ENCODE results near the gene CACNA1G.
A peak's percentile ranks its signal among the peaks of the same experiment; 100 is the strongest.

Gene CACNA1G

GRCh38 chr17:50635732-50635981 lies 75.1 kb downstream of the CACNA1G start:
- DNase-seq, result no peak

GRCh38 chr17:50635982-50636803 lies 75.7 kb downstream of the CACNA1G start:
- no peak for DNase-seq

- no peak for DNase-seq
Observed at GRCh38 chr17:50636804-50637195, 76.3 kb downstream of the CACNA1G start.

DNA sequence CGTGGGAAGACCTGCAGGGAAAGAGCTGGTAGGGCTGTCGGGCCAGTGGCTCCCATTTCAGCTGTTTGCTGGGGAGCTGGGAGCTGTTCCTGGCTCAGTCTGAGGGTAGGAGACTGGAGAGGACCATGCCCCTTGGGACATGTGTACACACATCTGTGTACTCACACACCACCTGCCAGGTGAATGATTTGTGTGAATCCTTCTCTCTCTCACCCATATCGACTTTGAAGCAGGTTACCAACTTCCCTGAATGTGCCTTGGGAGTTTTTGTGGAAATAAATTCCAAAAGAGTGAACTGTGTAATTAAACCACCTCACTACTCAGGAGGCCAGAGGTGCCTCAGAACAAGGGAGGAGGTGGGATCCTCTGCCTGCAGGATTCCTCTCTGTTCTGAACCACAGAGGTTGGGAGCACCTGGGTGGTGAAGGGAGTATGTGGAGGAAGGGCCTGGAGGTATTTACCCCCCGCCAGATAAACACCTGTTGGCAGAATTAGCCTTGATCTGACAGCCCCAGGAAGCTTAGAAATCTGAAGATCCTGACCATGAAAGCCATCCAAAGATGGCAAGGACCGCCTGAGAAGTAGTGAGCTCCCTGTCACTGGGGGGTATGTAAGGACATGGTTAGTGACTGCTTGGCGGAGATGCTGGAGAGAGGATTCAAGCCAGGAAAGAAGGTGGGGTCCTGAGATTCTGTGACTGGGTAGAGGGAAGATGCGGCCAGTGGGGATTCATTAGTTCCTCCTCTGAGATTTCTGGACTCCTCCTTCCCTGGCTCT lies 77.5 kb downstream of the CACNA1G start:
- DNase-seq, result no peak

DNA sequence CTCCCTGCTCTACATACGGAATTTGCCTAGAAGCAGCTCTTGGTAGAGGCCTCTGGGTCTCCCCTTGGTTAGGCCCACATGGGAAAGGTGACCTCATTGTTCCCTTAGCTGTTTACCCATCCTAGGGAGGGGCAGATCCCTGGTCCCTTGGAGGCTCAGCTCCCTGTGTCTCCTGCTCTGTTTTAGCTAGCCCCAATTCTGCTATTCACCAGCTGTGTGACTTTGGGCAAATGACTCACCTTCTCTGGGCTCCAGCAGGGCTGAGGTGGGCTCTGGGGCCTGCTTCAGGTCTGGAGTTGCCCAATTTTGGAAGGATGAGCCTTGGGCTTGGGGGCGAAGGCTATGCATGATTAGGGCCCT lies 78.1 kb downstream of the CACNA1G start:
- DNase-seq, result no peak

- DNase-seq, result peak; percentile 99
Observed at GRCh38 chr17:50638966-50639713, 78.6 kb downstream of the CACNA1G start.

- DNase-seq, result no peak
Observed at GRCh38 chr17:50640686-50641351, 80.3 kb downstream of the CACNA1G start.

GRCh38 chr17:50641357-50641756 lies 80.8 kb downstream of the CACNA1G start:
- no peak for DNase-seq

DNA sequence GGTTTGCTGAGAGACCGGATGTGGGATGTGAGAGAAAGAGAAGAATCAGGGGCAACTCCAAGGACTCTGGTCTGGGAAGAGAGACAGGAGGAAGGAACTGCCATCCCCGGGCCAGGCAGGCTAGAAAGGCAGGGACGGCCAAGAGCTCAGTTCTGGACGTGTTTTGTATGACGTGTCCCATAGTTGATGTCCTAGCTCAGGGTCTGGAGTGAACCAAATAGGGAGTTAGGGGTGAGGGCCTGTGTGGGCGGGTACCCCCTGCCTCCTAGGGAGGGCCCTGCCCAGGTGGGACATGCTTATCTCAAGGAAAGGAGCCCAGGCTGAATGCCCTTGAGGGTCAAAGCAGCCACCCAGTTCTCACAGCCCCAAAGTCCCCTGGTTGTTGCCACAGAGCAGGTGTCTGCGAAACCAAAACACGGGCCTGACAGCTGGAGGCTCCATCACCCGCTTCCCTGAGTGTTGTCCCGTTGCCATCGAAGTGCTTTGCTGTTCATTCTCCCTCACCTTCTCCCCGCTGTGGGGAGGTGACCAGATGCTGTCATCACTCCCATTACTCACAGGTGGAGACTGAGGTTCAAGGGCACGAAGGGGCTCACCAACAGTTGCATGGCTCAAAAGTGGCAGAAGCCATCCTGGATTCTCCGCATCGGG lies 81.7 kb downstream of the CACNA1G start:
- DNase-seq, result no peak

GRCh38 chr17:50642722-50643656 lies 82.5 kb downstream of the CACNA1G start:
- DNase-seq, result no peak

DNA sequence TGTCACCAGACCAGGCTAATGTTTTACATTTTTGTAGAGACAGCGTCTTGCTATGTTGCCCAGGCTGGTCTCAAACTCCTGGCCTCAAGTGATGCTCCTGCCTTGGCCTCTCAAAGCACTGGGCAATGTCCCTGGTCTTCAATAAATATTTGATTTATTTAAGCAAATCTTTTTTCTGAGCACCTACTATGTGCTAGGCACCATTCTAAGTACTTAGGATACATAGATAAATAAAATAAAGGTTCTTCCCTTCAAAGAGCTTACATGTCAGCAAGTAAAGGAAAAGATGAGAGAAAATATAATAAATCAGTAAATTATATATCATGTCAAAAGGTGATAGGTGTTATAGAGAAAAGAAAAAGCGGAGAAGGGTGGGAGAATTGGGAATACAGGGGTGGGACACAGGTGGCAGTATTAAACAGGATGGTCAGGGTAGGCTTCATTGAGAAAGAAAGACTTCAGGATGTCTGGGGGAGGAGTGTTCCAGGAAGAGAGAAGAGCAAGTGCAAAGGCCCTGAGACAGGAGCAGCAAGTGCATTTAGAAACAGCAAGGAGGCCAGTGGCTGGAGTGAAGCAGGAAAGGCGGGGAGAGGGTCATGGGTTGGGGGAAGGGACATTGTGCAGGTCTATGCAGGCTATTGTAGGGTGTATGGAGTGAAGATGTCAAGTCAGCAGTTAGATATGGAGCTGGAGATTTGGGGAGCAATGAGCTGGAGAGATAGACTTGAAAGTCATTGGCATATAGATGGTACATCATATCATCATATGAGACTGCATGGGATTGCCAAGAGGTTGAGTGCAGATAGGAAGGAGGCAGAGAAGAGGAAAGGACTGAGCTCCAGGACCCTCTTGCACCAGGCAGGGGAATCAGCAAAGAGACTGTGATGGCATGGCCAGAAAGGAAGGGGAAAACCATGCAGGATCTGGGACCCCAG lies 85.5 kb downstream of the CACNA1G start:
- DNase-seq, result no peak

GRCh38 chr17:50647187-50647586 lies 86.7 kb downstream of the CACNA1G start:
- DNase-seq, result no peak

- DNase-seq, result no peak
Observed at GRCh38 chr17:50649042-50649908, 88.8 kb downstream of the CACNA1G start.

DNA sequence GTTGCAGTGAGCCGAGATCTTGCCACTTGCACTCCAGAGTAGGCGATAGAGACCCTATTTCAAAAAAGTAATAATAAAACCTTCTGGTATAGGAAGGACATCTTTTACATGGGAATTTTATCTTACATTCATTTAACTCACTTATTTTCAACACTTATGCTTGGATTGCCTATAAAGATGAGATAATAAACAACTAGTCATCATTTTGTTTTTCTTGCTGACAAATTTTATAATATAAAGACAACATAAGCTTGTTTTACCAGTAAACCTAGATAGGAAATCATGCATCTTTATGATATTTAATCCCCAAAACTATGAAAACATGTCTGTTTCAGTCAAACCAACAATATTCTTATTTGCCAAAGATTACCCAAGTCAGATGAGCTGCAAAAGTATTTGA lies 91.1 kb downstream of the CACNA1G start:
- no peak for DNase-seq

DNA sequence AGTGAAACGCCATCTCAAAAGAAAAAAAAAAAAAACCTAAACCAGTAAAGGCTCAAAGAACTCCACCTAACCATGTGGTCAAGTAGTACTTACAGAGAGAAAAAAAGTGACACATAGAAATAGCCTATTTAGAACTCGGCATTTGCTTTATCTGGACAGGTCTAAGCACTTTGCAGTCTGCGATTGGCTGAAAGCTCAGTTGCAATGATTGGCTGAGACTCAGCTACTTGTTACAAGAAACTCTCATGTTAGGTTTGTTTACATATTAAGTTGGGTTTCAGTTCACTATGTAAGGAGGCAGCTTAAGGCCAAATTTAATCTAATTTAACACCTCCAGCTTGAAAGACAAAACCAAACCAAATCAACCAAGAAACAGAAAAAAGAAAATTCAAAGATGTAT lies 93.2 kb downstream of the CACNA1G start:
- no peak for DNase-seq

- no peak for DNase-seq
Observed at GRCh38 chr17:50656509-50656908, 96.0 kb downstream of the CACNA1G start.

DNA sequence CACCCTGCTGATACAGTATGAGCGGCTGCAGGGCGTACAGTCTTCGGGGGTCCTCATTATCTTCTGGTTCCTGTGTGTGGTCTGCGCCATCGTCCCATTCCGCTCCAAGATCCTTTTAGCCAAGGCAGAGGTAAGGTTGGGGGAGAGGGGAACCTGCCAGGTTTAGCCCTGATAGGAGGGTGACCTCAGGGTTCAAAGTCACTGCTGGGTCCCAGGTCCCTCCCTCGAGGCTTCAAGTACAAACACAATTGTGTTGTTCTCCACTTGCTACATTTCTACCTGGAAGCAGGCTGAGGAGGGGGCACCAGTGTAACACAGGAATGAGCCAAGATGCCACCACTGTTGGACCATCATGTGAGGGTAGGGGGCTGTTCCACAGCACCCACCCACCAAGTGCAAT lies 96.5 kb downstream of the CACNA1G start:
- DNase-seq, result no peak

DNA sequence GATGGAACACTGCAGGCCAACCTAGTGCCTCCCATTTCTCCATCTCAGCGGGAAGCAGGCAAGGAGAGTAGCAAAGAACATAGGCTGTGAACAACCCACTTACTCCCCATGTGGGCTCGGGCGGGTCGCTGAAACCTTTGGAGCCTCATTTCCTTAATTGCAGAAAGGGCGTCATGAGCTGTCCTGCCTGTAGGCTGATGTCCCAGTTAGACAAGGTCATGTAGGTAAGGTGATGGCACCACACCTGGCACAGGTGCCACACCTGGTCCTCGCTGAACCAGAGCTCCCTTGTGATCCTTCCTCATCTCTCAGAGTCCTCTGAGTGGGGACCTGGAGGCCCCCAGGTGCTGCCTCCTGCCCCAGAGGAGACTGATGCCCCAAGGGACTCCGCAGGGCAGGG lies 97.1 kb downstream of the CACNA1G start:
- no peak for DNase-seq

DNA sequence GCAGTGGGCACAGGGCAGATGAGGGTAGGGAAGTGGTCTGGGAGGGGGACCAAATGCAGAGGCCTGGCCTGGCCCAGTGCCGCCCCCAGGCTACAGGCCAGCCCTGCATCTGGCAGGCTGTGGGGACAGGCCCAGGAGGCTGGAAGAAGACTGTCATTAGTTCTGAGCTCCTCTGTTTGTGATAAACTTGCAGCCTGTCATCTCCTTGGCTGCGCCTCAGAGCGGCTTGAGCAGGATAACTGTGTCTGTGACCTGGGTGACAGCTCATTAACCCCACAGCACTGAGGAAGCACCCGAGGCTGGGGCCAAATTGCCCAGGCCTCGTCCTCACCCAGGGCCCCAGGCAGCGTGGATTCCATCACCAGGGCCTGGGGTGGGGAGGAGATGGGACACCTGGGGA lies 98.1 kb downstream of the CACNA1G start:
- DNase-seq, result no peak

DNA sequence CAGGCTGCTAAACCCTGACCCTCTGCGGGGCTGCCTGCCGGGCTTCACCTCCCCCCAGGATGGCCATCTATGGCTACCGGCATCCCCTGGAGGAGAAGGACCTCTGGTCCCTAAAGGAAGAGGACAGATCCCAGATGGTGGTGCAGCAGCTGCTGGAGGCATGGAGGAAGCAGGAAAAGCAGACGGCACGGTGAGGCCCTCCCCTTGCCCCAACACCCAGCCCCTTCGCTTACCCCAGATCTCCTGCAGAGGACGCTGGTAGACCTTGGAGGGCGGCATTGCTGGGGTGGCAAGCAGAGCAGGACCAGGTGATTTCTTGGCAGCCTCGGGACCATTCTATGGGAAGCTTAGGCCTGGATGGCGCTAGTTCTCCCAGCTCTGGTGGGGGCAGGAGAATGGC lies 98.7 kb downstream of the CACNA1G start:
- no peak for DNase-seq

Measured in NCI-H226 (cell line).